HepG2 (cell line): Measurements from ENCODE around the gene SLC25A25. TPM values are rescaled to one million over a fixed set of nuclear protein-coding genes. Genes with fewer than 3 reads are reported as not detected.

ENCODE experiments used
- ELF3 ChIP-seq: IDR thresholded peaks from 2 replicates; pipeline ENCODE4 v1.6.1; 2016; ENCODE audit warnings: missing genetic modification reagents, missing compliant biosample characterization
- MEIS2 ChIP-seq: sonication (generic); formaldehyde crosslinking; IDR thresholded peaks from 2 replicates; pipeline ENCODE4 v1.9.0; 2021; ENCODE audit warnings: mild to moderate bottlenecking, missing genetic modification reagents
- MYC ChIP-seq: sonication (generic); formaldehyde crosslinking; IDR thresholded peaks from 2 replicates; pipeline ENCODE4 v1.9.0; 2021; ENCODE audit warnings: missing genetic modification reagents, borderline replicate concordance
- NR2F2 ChIP-seq: IDR thresholded peaks from 2 replicates; pipeline ENCODE4 v1.6.1; 2012; ENCODE audit warnings: low read depth, inconsistent platforms, borderline replicate concordance
- RNF2 ChIP-seq: fragments of 450-650 bp; conservative IDR thresholded peaks from 2 replicates; pipeline ENCODE4 v1.6.1; 2016; ENCODE audit warnings: low read depth
- ZNF616 ChIP-seq: sonication (generic); formaldehyde crosslinking; IDR thresholded peaks from 2 replicates; pipeline ENCODE4 v1.5.0; 2020; ENCODE audit warnings: low read depth, mild to moderate bottlenecking, missing genetic modification reagents
- polyA plus RNA-seq, 8 experiments: library from polyadenylated mRNA; depleted of rRNA in 3 of 8; stranded (reverse) in 7 of 8; unstranded in 1 of 8; fragments of >200 nt; fragmentation: Illumina TruSeq in 4 of 8; extraction: Trizol in 4 of 8; gene quantifications; 2 replicates each; pipeline versions ENCODE4 v1.2.1 to v1.2.3, GENCODE V29; 2011 to 2016; ENCODE audit warnings: low read depth in 4 of 8, missing spikeins in 1 of 8, mixed read lengths in 1 of 8; ENCODE audit not compliant: insufficient read depth in 1 of 8
- total RNA-seq, 5 experiments: library from RNA; depleted of rRNA; stranded (reverse); fragments of >200 nt; fragmentation: Illumina TruSeq; extraction: Trizol; gene quantifications; 2 replicates each; pipeline ENCODE4 v1.2.3, GENCODE V29; 2016; ENCODE audit warnings: low read depth in 1 of 5
- TF ChIP-seq, protein P1 (sequence below): sonication (generic); formaldehyde crosslinking; IDR thresholded peaks from 2 replicates; pipeline ENCODE4 v1.5.0; 2020; ENCODE audit warnings: mild to moderate bottlenecking, missing genetic modification reagents, borderline replicate concordance
- TF ChIP-seq, protein P2 (sequence below): sonication (generic); formaldehyde crosslinking; IDR thresholded peaks from 2 replicates; pipeline ENCODE4; 2020; ENCODE audit warnings: missing genetic modification reagents, mild to moderate bottlenecking, borderline replicate concordance
- TF ChIP-seq, protein P3 (sequence below), 2 experiments: fragments of 450-650 bp in 1 of 2; sonication (generic) in 1 of 2; formaldehyde crosslinking in 1 of 2; IDR thresholded peaks; 2 replicates each; pipeline versions ENCODE4 v1.6.1 to v1.8.0; 2016 to 2022; ENCODE audit warnings: antibody characterized with exemption in 1 of 2, mild to moderate bottlenecking in 1 of 2, missing genetic modification reagents in 1 of 2

Gene SLC25A25
- total and polyA plus RNA-seq, 2 of the 13 experiments (the other 11 are each of a cell fraction or from before 2014, with no cell fraction given) = 10.5 to 24.8 TPM

GRCh38 chr9:128127568-128127989, 59.5 kb downstream of the SLC25A25 start, which contains the start of gene PTGES2 (continued):
- TF ChIP-seq, protein P1, sequence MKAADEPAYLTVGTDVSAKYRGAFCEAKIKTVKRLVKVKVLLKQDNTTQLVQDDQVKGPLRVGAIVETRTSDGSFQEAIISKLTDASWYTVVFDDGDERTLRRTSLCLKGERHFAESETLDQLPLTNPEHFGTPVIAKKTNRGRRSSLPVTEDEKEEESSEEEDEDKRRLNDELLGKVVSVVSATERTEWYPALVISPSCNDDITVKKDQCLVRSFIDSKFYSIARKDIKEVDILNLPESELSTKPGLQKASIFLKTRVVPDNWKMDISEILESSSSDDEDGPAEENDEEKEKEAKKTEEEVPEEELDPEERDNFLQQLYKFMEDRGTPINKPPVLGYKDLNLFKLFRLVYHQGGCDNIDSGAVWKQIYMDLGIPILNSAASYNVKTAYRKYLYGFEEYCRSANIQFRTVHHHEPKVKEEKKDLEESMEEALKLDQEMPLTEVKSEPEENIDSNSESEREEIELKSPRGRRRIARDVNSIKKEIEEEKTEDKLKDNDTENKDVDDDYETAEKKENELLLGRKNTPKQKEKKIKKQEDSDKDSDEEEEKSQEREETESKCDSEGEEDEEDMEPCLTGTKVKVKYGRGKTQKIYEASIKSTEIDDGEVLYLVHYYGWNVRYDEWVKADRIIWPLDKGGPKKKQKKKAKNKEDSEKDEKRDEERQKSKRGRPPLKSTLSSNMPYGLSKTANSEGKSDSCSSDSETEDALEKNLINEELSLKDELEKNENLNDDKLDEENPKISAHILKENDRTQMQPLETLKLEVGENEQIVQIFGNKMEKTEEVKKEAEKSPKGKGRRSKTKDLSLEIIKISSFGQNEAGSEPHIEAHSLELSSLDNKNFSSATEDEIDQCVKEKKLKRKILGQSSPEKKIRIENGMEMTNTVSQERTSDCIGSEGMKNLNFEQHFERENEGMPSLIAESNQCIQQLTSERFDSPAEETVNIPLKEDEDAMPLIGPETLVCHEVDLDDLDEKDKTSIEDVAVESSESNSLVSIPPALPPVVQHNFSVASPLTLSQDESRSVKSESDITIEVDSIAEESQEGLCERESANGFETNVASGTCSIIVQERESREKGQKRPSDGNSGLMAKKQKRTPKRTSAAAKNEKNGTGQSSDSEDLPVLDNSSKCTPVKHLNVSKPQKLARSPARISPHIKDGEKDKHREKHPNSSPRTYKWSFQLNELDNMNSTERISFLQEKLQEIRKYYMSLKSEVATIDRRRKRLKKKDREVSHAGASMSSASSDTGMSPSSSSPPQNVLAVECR (CRISPR knock-in tag) = peak; percentile 63
- TF ChIP-seq MYC (CRISPR knock-in tag) = peak; percentile 63
- no peak; the same call in 1 of the 2 replicates for TF ChIP-seq ZNF616 (CRISPR knock-in tag)
- TF ChIP-seq, protein P2, sequence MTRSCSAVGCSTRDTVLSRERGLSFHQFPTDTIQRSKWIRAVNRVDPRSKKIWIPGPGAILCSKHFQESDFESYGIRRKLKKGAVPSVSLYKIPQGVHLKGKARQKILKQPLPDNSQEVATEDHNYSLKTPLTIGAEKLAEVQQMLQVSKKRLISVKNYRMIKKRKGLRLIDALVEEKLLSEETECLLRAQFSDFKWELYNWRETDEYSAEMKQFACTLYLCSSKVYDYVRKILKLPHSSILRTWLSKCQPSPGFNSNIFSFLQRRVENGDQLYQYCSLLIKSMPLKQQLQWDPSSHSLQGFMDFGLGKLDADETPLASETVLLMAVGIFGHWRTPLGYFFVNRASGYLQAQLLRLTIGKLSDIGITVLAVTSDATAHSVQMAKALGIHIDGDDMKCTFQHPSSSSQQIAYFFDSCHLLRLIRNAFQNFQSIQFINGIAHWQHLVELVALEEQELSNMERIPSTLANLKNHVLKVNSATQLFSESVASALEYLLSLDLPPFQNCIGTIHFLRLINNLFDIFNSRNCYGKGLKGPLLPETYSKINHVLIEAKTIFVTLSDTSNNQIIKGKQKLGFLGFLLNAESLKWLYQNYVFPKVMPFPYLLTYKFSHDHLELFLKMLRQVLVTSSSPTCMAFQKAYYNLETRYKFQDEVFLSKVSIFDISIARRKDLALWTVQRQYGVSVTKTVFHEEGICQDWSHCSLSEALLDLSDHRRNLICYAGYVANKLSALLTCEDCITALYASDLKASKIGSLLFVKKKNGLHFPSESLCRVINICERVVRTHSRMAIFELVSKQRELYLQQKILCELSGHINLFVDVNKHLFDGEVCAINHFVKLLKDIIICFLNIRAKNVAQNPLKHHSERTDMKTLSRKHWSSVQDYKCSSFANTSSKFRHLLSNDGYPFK = no peak
- no peak for TF ChIP-seq NR2F2
- no peak; the same call in 1 of the 2 replicates for TF ChIP-seq ELF3 (CRISPR knock-in tag)
- TF ChIP-seq RNF2 = no peak
- TF ChIP-seq, protein P3, sequence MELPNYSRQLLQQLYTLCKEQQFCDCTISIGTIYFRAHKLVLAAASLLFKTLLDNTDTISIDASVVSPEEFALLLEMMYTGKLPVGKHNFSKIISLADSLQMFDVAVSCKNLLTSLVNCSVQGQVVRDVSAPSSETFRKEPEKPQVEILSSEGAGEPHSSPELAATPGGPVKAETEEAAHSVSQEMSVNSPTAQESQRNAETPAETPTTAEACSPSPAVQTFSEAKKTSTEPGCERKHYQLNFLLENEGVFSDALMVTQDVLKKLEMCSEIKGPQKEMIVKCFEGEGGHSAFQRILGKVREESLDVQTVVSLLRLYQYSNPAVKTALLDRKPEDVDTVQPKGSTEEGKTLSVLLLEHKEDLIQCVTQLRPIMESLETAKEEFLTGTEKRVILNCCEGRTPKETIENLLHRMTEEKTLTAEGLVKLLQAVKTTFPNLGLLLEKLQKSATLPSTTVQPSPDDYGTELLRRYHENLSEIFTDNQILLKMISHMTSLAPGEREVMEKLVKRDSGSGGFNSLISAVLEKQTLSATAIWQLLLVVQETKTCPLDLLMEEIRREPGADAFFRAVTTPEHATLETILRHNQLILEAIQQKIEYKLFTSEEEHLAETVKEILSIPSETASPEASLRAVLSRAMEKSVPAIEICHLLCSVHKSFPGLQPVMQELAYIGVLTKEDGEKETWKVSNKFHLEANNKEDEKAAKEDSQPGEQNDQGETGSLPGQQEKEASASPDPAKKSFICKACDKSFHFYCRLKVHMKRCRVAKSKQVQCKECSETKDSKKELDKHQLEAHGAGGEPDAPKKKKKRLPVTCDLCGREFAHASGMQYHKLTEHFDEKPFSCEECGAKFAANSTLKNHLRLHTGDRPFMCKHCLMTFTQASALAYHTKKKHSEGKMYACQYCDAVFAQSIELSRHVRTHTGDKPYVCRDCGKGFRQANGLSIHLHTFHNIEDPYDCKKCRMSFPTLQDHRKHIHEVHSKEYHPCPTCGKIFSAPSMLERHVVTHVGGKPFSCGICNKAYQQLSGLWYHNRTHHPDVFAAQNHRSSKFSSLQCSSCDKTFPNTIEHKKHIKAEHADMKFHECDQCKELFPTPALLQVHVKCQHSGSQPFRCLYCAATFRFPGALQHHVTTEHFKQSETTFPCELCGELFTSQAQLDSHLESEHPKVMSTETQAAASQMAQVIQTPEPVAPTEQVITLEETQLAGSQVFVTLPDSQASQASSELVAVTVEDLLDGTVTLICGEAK (IDR thresholded peaks at IDR 0.05) = no peak
- TF ChIP-seq, protein P3 (CRISPR knock-in tag; IDR thresholded peaks at IDR 0.05) = peak; percentile 52; the same call in 1 of the 2 replicates
- TF ChIP-seq MEIS2 (CRISPR knock-in tag) = 0 out of 2 replicates have a peak, but pooled peaks have one; percentile 16
